Endothelial cell of umbilical vein (primary cell): Measurements from ENCODE around the gene STKLD1. TPM values are rescaled to one million over a fixed set of nuclear protein-coding genes. Genes with fewer than 3 reads are reported as not detected.

ENCODE experiments used
- BruUV-seq: library from RNA; stranded (reverse); fragments of 400-500 nt; replicated peaks from 2 replicates; lab custom pipeline; 2021; lab: Mats Ljungman, UMichigan
- CTCF ChIA-PET: fragments of 300-600, 350-600 bp; sonication (Branson Sonifier 250); formaldehyde crosslinking; loops from one replicate; lab custom pipeline; 2021; ENCODE audit warnings: antibody characterized with exemption, inconsistent platforms; lab: Charles Lee
- POLR2A ChIA-PET: fragments of 300-600, 350-600 bp; sonication (Branson Sonifier 250); formaldehyde crosslinking; loops from one replicate; lab custom pipeline; 2021; ENCODE audit warnings: antibody characterized with exemption, inconsistent platforms; lab: Charles Lee
- DNase-seq: peaks from one replicate; pipeline ENCODE4 v3.0.0-alpha.2; 2011; ENCODE audit warnings: low read depth, low spot score
- FAIRE-seq: peaks from 2 replicates; lab custom pipeline; 2011; peaks lifted over from hg19 to GRCh38; lab: Jason Lieb, UNC
- H2AFZ ChIP-seq: 2 replicates; pipeline ENCODE4 v1.6.0; 2012; ENCODE audit warnings: low read depth, low read length, control low read depth, inconsistent platforms
- H3K27ac ChIP-seq: 2 replicates; pipeline ENCODE4 v1.5.1; 2011; ENCODE audit warnings: low read depth, mild to moderate bottlenecking, control low read depth, low read length, moderate library complexity; ENCODE audit not compliant: insufficient read depth
- H3K27me3 ChIP-seq, 2 experiments: 2 replicates each; pipeline versions ENCODE4 v1.6.0 to v1.6.1; 2011; ENCODE audit warnings: low read length in 2 of 2, mixed read lengths in 1 of 2; ENCODE audit not compliant: control insufficient read depth in 2 of 2, insufficient read depth in 2 of 2
- H3K36me3 ChIP-seq, 2 experiments: 2 replicates in 1 of 2; 3 replicates in 1 of 2; pipeline ENCODE4 v1.5.1; 2011; ENCODE audit warnings: low read length in 2 of 2, mild to moderate bottlenecking in 1 of 2, moderate library complexity in 1 of 2; ENCODE audit not compliant: control insufficient read depth in 2 of 2, insufficient read depth in 2 of 2; ENCODE audit errors: extremely low read depth in 1 of 2
- H3K4me1 ChIP-seq: 3 replicates; pipeline ENCODE4 v1.5.1; 2011; ENCODE audit warnings: mild to moderate bottlenecking, low read length; ENCODE audit not compliant: control insufficient read depth, insufficient read depth; ENCODE audit errors: extremely low read depth
- H3K4me2 ChIP-seq: 2 replicates; pipeline ENCODE4 v1.6.1; 2011; ENCODE audit warnings: low read length, control low read depth, mixed read lengths; ENCODE audit not compliant: insufficient read depth
- H3K4me3 ChIP-seq, 3 experiments: fragments of 200-600 bp in 1 of 3; sonication (generic), shearing (Covaris generic) in 1 of 3; replicated peaks in 1 of 3; 2 replicates each; pipeline ENCODE4 v1.5.1; 2011 to 2016; ENCODE audit warnings: control low read depth in 3 of 3, low read length in 3 of 3, mild to moderate bottlenecking in 2 of 3, inconsistent platforms in 1 of 3, low read depth in 1 of 3, moderate library complexity in 1 of 3; ENCODE audit not compliant: insufficient read depth in 1 of 3
- H3K79me2 ChIP-seq: 2 replicates; pipeline ENCODE4 v1.6.0; 2012; ENCODE audit warnings: low read length, inconsistent platforms; ENCODE audit not compliant: control insufficient read depth, insufficient read depth
- H3K9ac ChIP-seq: replicated peaks from 2 replicates; pipeline ENCODE3; 2011; ENCODE audit warnings: low read length, control low read depth; ENCODE audit not compliant: insufficient read depth; ENCODE audit errors: extremely low read depth
- H3K9me1 ChIP-seq: replicated peaks from 3 replicates; pipeline ENCODE4 v1.6.0; 2011; ENCODE audit warnings: mild to moderate bottlenecking, low read length; ENCODE audit not compliant: control insufficient read depth, insufficient read depth; ENCODE audit errors: extremely low read depth
- H3K9me3 ChIP-seq: replicated peaks from 2 replicates; pipeline ENCODE4 v1.5.1; 2012; ENCODE audit warnings: low read length, inconsistent platforms; ENCODE audit not compliant: control insufficient read depth, insufficient read depth
- H4K20me1 ChIP-seq: replicated peaks from 2 replicates; pipeline ENCODE3; 2011; ENCODE audit warnings: mild to moderate bottlenecking, low read length; ENCODE audit not compliant: control insufficient read depth, insufficient read depth; ENCODE audit errors: extremely low read depth
- EZH2 ChIP-seq: IDR thresholded peaks from 2 replicates; pipeline ENCODE4 v1.6.1; 2012; ENCODE audit warnings: borderline replicate concordance, low read depth, mild to moderate bottlenecking, moderate library complexity, low read length, inconsistent platforms; ENCODE audit not compliant: severe bottlenecking
- FOS ChIP-seq: IDR thresholded peaks from 2 replicates; pipeline ENCODE4 v1.6.1; 2011; ENCODE audit warnings: mild to moderate bottlenecking, low read length, moderate library complexity, borderline replicate concordance; ENCODE audit not compliant: insufficient read depth
- GATA2 ChIP-seq: IDR thresholded peaks from 2 replicates; pipeline ENCODE4 v1.7.0; 2011; ENCODE audit warnings: low read depth, mild to moderate bottlenecking, moderate library complexity, mixed read lengths, low read length; ENCODE audit not compliant: insufficient read length, insufficient read depth
- JUN ChIP-seq: IDR thresholded peaks from 2 replicates; pipeline ENCODE4 v1.6.1; 2011; ENCODE audit warnings: borderline replicate concordance, low read depth; ENCODE audit not compliant: insufficient read length, insufficient read depth
- MYC ChIP-seq: IDR thresholded peaks from one replicate; pipeline ENCODE4 v1.6.1; 2011; ENCODE audit warnings: mild to moderate bottlenecking, low read depth, low read length
- POLR2A ChIP-seq: IDR thresholded peaks from 2 replicates; pipeline ENCODE4 v1.6.1; 2012; ENCODE audit warnings: low read depth, mild to moderate bottlenecking, control low read depth, low read length
- POLR2AphosphoS5 ChIP-seq: IDR thresholded peaks from 2 replicates; pipeline ENCODE4 v1.6.1; 2012; ENCODE audit warnings: low read depth, mild to moderate bottlenecking, control low read depth, low read length, moderate library complexity; ENCODE audit not compliant: insufficient read depth
- dilution Hi-C: fragments of 300-500 bp; cut with MboI; formaldehyde crosslinking; loops from one replicate; pipeline ENCODE4 v1.15.0; 2019; ENCODE audit warnings: low sequenced_read_pairs; ENCODE audit not compliant: extremely low pct_ligation_motif_present
- intact Hi-C: fragments of 100-400 bp; cut with micrococcal nuclease; formaldehyde crosslinking; loops from one replicate; pipeline ENCODE4 v1.10.0; 2022
- polyA plus RNA-seq, 4 experiments: library from polyadenylated mRNA; depleted of rRNA in 3 of 4; stranded (reverse) in 3 of 4; unstranded in 1 of 4; fragments of >200 nt; gene quantifications; 2 replicates each; pipeline versions ENCODE4 v1.2.1 to v1.2.3, GENCODE V29; 2011 to 2012; ENCODE audit warnings: missing spikeins in 1 of 4
- total RNA-seq: library from RNA; stranded (reverse); gene quantifications from 2 replicates; pipeline ENCODE4 v1.2.3, GENCODE V29; 2021
- TF ChIP-seq, protein P1 (sequence below), 2 donors: IDR thresholded peaks; 1 replicate in 1 of 2; 2 replicates in 1 of 2; pipeline ENCODE4 v1.5.1; 2011; ENCODE audit warnings: low read length in 2 of 2, mild to moderate bottlenecking in 2 of 2, moderate library complexity in 2 of 2, control low read depth in 1 of 2, inconsistent platforms in 1 of 2, low read depth in 1 of 2; ENCODE audit not compliant: insufficient read depth in 1 of 2; ENCODE audit errors: extremely low read depth in 1 of 2
- TF ChIP-seq, protein P2 (sequence below): IDR thresholded peaks from 2 replicates; pipeline ENCODE4 v1.6.1; 2011; ENCODE audit not compliant: insufficient read depth, insufficient read length

The STKLD1 gene
- total and polyA plus RNA-seq, 2 donors (not counting 3 experiments of a cell fraction or from before 2014, with no cell fraction given), result 0.29 to 0.77 TPM

DNA sequence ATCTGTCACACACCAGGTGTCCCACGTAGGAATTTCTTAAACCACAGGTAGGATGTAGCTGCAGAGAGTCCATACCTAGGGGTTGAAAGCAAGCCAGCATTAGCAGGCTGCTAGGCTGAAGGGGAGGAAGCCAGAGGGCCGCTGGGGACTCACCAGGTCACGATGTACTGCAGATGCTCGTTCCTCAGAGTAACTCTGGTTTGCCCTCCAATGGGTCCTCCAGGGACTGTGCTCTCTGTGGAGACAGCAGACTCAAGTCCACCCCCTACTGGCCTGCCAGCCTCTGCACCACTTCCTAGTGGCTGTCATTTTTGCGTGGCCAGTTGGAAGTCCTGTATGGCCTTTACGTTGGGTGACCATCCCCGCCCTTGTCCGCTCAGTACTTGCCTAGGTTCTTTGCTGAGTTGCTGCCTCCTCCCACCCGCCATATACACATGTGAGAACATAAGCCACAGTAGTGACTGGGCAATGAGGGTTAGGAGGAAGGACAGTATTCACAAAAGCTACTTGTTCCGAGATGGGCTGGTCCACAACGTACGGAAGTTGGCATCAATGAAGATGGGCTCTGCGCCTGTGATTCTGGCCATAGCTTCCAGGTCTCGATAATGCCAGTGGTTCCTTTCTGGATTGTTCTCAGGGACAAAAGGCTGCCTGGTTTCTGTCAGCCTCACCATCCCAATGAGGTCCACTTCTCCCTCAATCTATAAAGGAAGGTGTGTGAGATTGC is 24.1 kb upstream of the STKLD1 start:
- CTCF ChIA-PET, result no interaction called here
- Histone ChIP-seq H3K9me3 (no peaks in the 10 kb centered on the region), H3K4me1 (peaks cover 21% of the 10 kb centered on the region), H3K27me3 (no peaks in the 10 kb centered on the region), H3K36me3 (peaks cover 15 to 28% of the 10 kb centered on the region in 2 experiments), H3K9ac (no peak overlapping the region), H3K4me3 (no peak overlapping the region), H3K27ac (no peak overlapping the region), H2AFZ (no peak overlapping the region), H3K4me2 (no peak overlapping the region), H4K20me1 (no peaks in the 10 kb centered on the region), H3K9me1 (no peaks in the 10 kb centered on the region), H3K79me2 (peaks cover 28% of the 10 kb centered on the region)
- intact Hi-C loops (no loop called here), dilution Hi-C loops (no loop called here)
- TF ChIP-seq JUN (no peak), POLR2A (peak; percentile 82), POLR2AphosphoS5 (peak; percentile 38), FOS (no peak), EZH2 (no peak), GATA2 (no peak), MYC (no peak)
- TF ChIP-seq, protein P1, sequence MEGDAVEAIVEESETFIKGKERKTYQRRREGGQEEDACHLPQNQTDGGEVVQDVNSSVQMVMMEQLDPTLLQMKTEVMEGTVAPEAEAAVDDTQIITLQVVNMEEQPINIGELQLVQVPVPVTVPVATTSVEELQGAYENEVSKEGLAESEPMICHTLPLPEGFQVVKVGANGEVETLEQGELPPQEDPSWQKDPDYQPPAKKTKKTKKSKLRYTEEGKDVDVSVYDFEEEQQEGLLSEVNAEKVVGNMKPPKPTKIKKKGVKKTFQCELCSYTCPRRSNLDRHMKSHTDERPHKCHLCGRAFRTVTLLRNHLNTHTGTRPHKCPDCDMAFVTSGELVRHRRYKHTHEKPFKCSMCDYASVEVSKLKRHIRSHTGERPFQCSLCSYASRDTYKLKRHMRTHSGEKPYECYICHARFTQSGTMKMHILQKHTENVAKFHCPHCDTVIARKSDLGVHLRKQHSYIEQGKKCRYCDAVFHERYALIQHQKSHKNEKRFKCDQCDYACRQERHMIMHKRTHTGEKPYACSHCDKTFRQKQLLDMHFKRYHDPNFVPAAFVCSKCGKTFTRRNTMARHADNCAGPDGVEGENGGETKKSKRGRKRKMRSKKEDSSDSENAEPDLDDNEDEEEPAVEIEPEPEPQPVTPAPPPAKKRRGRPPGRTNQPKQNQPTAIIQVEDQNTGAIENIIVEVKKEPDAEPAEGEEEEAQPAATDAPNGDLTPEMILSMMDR (IDR thresholded peaks at IDR 0.05; ENCODE audit: extremely low read depth in 1 of 2, insufficient read depth in 1 of 2, low read depth in 1 of 2, low read length in 2 of 2), result peak; percentile 49 to 65
- TF ChIP-seq, protein P2, sequence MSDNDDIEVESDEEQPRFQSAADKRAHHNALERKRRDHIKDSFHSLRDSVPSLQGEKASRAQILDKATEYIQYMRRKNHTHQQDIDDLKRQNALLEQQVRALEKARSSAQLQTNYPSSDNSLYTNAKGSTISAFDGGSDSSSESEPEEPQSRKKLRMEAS, result no peak
- POLR2A ChIA-PET, result interaction anchor here (1.6 kb wide), 1 partner anchor 10 kb away, joined by 3 read pairs; no protein-coding TSS in a partner anchor
- DNase-seq (peak; percentile 48), FAIRE-seq (peak; percentile 85)
- no TSS peak for BruUV-seq
